Activated CD8-positive, alpha-beta memory T cell treated with anti-CD3 and anti-CD28 coated beads, Interleukin-2, amount 50 U/mL, for 24 hours (primary cell): Measurements from ENCODE around the gene PCDHA12.
"Not testable (repeated sequence)": the region's sequence is repeated elsewhere in the genome, so short reads cannot be mapped to it uniquely, and the experiment has no call there.

Experiments
- DNase-seq: peaks from one replicate; pipeline ENCODE4 v3.0.0-alpha.2; 2020; ENCODE audit errors: extremely low read depth

PCDHA12 gene, protein sequence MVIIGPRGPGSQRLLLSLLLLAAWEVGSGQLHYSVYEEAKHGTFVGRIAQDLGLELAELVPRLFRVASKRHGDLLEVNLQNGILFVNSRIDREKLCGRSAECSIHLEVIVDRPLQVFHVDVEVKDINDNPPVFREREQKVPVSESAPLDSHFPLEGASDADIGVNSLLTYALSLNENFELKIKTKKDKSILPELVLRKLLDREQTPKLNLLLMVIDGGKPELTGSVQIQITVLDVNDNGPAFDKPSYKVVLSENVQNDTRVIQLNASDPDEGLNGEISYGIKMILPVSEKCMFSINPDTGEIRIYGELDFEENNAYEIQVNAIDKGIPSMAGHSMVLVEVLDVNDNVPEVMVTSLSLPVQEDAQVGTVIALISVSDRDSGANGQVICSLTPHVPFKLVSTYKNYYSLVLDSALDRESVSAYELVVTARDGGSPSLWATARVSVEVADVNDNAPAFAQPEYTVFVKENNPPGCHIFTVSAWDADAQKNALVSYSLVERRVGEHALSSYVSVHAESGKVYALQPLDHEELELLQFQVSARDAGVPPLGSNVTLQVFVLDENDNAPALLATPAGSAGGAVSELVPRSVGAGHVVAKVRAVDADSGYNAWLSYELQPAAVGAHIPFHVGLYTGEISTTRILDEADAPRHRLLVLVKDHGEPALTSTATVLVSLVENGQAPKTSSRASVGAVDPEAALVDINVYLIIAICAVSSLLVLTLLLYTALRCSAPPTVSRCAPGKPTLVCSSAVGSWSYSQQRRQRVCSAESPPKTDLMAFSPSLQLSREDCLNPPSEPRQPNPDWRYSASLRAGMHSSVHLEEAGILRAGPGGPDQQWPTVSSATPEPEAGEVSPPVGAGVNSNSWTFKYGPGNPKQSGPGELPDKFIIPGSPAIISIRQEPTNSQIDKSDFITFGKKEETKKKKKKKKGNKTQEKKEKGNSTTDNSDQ

DNA sequence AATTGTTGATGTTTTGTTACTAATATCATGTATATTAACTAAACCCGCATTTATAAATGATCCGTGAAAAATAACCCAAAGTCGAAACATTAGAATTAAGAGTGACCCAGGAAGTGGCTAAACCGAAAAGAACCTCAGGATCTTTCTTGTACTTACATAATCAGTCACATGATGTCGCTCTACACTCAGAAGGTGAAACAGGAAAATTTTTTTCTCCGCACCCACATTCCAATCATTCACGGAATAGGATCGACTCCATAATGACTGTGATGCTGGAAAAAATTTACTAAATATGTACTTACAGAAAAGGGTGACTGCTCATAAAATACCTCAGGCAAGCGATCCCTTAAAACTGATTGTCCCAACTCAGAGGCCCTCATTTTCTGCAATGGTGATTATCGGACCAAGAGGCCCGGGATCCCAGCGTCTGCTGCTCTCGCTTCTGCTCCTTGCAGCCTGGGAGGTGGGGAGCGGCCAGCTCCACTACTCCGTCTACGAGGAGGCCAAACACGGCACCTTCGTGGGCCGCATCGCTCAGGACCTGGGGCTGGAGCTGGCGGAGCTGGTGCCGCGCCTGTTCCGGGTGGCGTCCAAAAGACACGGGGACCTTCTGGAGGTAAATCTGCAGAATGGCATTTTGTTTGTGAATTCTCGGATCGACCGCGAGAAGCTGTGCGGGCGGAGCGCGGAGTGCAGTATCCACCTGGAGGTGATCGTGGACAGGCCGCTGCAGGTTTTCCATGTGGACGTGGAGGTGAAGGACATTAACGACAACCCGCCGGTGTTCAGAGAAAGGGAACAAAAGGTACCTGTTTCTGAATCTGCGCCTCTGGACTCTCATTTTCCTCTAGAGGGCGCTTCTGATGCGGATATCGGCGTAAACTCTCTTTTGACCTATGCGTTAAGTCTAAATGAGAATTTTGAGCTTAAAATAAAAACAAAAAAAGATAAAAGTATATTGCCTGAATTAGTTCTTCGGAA, at the start of gene PCDHA12:
Gene PCDHA12 (plus strand): TSS at position 224 of the 981 bp plus-strand sequence. CDS start 165 bp downstream, at position 389.
- no peak for DNase-seq

DNA sequence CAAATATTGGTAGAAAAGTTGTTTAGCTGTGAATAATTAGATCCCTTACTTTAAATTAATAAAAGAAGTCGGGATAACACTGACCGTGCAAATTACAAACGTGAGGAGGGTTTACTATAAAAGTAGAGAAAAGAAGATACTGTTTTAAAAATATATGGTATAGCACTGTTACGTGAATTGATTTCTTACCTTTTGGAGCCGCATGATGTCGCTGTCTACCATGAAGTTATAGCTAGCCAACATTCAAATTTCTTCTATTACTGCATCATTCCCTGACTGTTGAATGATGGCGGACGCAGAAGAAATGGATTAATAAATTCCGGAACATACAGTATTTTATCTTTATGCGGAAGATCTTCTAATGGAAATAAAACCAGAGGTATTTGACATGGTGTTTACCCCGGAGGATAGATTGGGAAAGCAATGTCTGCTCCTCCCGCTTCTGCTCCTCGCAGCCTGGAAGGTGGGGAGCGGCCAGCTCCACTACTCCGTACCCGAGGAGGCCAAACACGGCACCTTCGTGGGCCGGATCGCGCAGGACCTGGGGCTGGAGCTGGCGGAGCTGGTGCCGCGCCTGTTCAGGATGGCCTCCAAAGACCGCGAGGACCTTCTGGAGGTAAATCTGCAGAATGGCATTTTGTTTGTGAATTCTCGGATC, 47.3 kb upstream of the PCDHA12 start, which contains the start of gene PCDHA6:
Gene PCDHA6 (plus strand): TSS at position 257 of the 658 bp plus-strand sequence. CDS start 132 bp downstream, at position 389.
- DNase-seq = no peak

GRCh38 chr5:140828362-140828737, 46.8 kb upstream of the PCDHA12 start:
- no peak for DNase-seq

GRCh38 chr5:140829511-140830501, 45.3 kb upstream of the PCDHA12 start:
- DNase-seq = not testable (repeated sequence)

DNA sequence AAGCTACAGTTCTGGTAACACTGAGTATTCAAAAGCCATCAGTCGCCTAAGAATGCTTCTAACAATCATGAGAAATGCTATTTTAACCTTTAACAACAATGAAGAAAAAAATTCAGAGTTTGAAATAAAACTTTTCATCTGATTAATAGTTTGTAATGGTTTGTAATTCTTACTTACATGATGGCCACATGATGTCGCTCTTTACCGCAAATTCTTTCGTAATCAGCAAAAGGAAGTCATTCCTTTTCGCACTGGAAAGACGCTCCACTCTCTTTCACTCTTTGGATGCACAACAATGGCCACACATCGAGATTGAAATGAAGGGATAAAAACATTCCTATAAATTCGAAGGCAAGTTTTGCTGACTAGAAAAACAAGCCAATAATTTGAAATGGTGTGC, 41.1 kb upstream of the PCDHA12 start, which contains the start of gene PCDHA7:
Gene PCDHA7 (plus strand): TSS at position 277 of the 400 bp plus-strand sequence. CDS start 115 bp downstream, at position 392.
- no peak for DNase-seq

DNA sequence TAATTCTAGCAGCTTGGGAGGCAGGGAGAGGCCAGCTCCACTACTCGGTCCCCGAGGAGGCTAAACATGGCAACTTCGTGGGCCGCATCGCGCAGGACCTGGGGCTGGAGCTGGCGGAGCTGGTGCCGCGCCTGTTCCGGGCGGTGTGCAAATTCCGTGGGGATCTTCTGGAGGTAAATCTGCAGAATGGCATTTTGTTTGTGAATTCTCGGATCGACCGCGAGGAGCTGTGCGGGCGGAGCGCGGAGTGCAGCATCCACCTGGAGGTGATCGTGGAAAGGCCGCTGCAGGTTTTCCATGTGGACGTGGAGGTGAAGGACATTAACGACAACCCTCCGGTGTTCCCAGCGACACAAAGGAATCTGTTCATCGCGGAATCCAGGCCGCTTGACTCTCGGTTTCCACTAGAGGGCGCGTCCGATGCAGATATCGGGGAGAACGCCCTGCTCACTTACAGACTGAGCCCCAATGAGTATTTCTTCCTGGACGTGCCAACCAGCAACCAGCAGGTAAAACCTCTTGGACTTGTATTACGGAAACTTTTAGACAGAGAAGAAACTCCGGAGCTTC, 40.6 kb upstream of the PCDHA12 start:
- not testable (repeated sequence) for DNase-seq

DNA sequence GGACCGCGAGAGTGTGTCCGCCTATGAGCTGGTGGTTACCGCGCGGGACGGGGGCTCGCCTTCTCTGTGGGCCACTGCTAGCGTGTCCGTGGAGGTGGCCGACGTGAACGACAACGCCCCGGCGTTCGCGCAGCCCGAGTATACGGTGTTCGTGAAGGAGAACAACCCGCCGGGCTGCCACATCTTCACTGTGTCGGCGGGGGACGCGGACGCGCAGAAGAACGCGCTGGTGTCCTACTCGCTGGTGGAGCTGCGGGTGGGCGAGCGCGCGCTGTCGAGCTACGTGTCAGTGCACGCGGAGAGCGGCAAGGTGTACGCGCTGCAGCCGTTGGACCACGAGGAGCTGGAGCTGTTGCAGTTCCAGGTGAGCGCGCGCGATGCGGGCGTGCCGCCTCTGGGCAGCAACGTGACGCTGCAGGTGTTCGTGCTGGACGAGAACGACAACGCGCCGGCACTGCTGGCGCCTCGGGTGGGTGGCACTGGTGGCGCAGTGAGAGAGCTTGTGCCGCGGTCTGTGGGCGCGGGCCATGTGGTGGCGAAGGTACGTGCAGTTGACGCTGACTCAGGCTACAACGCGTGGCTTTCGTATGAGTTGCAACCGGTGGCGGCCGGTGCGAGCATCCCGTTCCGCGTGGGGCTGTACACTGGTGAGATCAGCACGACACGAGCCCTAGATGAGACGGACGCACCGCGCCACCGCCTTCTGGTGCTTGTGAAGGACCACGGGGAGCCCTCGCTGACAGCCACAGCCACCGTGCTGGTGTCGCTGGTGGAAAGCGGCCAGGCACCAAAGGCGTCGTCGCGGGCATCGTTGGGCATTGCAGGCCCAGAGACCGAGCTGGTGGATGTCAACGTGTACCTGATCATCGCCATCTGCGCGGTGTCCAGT, 39.2 kb upstream of the PCDHA12 start:
- no peak for DNase-seq

DNA sequence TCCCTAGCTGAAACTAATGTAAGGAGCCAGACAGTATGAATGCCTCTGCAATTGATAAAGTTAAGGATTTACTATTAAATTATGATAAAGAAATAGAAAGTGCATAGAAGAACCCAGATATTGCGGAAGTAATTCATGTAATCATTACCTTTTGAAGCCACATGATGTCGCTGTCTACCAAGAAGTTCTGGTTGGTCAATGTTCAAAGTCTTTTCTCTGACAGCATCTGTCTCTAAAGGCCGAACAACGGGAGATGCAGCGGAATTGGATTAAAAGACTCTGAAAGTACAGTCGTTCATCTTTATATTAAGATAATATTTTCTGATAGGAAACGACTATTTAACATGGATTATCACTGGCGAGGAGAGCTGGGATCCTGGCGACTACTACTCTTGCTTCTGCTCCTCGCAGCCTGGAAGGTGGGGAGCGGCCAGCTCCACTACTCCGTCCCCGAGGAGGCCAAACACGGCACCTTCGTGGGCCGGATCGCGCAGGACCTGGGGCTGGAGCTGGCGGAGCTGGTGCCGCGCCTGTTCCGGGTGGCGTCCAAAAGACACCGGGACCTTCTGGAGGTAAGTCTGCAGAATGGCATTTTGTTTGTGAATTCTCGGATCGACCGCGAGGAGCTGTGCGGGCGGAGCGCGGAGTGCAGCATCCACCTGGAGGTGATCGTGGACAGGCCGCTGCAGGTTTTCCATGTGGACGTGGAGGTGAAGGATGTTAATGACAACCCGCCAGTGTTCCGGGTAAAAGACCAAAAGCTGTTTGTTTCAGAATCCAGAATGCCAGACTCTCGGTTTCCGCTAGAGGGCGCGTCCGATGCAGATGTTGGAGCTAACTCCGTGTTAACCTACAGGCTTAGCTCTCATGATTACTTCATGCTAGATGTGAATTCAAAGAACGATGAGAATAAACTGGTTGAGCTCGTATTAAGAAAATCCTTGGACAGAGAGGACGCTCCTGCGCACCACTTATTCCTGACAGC, 33.8 kb upstream of the PCDHA12 start, which contains the start of gene PCDHA8:
Gene PCDHA8 (plus strand): TSS at position 210 of the 985 bp plus-strand sequence. CDS start 135 bp downstream, at position 345.
- DNase-seq = no peak

- DNase-seq = no peak
Observed at GRCh38 chr5:140842798-140843733, 32.0 kb upstream of the PCDHA12 start.

- not testable (repeated sequence) for DNase-seq
Observed at GRCh38 chr5:140848139-140849102, 26.7 kb upstream of the PCDHA12 start, which contains the start of gene PCDHA9. PCDHA9 (plus strand) TSS chr5:140848382; CDS start chr5:140848496, 114 bp downstream.

GRCh38 chr5:140849831-140850634, 25.1 kb upstream of the PCDHA12 start:
- DNase-seq = not testable (repeated sequence)

- DNase-seq = no peak
Observed at GRCh38 chr5:140855772-140856674, 19.1 kb upstream of the PCDHA12 start, which contains the start of gene PCDHA10. PCDHA10 (plus strand) TSS chr5:140855897; CDS start chr5:140856049, 152 bp downstream.
